ENCODE data around the gene ZNF32.

The ZNF32 gene

DNA sequence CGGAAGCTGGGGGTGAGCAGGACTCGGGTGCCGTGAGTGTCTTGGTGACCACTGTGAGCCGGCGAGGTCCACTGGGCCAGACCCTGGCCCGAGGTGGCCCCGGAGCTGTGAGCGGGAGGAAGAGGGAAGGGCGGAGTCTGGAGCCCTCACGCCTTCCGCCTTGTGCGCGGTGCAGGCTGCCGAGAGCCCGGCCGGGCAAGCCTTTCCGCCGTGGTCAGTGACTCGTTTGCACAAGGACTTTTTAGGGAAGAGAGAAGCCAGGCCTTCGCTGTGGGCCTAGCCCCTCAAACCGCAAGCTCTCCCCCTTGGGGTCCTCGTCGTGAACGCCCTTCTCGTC, 40.9 kb upstream of the ZNF32 start:
- no peak overlapping the region for H3K4ac ChIP-seq (ENCODE audit: low read depth, low read length)
- H2BK15ac ChIP-seq (replicated peaks; ENCODE audit: low read depth) = no peak overlapping the region
- no peaks in the 10 kb centered on the region for H3K36me3 ChIP-seq (ENCODE audit: control insufficient read depth, insufficient read depth, low read length)
- WGBS (ENCODE audit: extremely low coverage, insufficient coverage, low lambda C conversion rate) = no CpG with 5 or more reads among the region's 25 CpGs
- no peak overlapping the region for H3K23ac ChIP-seq (ENCODE audit: low read length)
- no peak overlapping the region for H2AK5ac ChIP-seq (ENCODE audit: low read length)
- no peaks in the 10 kb centered on the region for H3K27me3 ChIP-seq (ENCODE audit: insufficient read depth, low read length, poor library complexity)
- no peak overlapping the region for H3K18ac ChIP-seq (ENCODE audit: low read length)
- peak overlapping the region; percentile 86 for H3K9ac ChIP-seq (ENCODE audit: low read length)
- H3K56ac ChIP-seq (ENCODE audit: low read length) = peak overlapping the region; percentile 90
- H3K27ac ChIP-seq (ENCODE audit: low read depth, low read length) = no peak overlapping the region
- no peaks in the 10 kb centered on the region for H3K4me1 ChIP-seq (ENCODE audit: control insufficient read depth, low read depth, low read length)
- no peaks in the 10 kb centered on the region for H3K79me1 ChIP-seq (ENCODE audit: low read length)
- no peaks in the 10 kb centered on the region for H3K79me2 ChIP-seq (ENCODE audit: control insufficient read depth, insufficient read depth, low read length)
- peak overlapping the region; percentile 37 for H3K4me3 ChIP-seq (ENCODE audit: low read length)
- H4K5ac ChIP-seq (ENCODE audit: low read length) = no peak overlapping the region
- peak overlapping the region; percentile 84 for H3K4me2 ChIP-seq (ENCODE audit: low read length)
- DNase-seq = peak; percentile 41
- H2BK120ac ChIP-seq (ENCODE audit: low read depth, low read length) = no peak overlapping the region
- no peak overlapping the region for H4K8ac ChIP-seq (ENCODE audit: low read depth, low read length)
- H2BK5ac ChIP-seq (ENCODE audit: low read length) = no peak overlapping the region

DNA sequence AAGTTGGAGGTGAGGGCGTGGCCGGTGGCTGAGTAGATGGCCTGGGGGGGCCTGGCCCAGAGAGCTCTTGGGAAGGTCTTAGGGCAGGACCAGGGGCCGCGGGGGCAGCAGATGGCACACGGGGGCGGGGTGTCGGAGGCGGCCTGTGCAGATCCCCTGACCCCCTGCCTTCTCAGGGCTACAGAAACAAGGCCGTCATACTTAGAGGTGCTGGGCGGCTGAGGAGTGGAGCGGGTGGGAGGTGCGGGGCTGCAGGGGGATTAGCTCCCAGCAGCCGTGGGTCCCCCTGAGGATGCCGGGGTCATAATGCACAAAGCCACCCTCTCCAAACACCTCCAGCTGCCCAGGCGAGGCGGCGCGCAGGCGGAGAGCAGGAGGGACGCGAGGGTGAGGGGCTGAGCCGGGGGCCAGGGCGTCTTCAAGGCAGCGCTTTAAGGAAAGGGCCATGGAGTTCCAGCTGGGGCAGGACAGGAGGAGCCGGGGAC, 40.4 kb upstream of the ZNF32 start:
- H3K18ac ChIP-seq (ENCODE audit: low read length) = no peak overlapping the region
- no peak overlapping the region for H3K4me3 ChIP-seq (ENCODE audit: low read length)
- WGBS (ENCODE audit: extremely low coverage, insufficient coverage, low lambda C conversion rate) = no CpG with 5 or more reads among the region's 25 CpGs

DNA sequence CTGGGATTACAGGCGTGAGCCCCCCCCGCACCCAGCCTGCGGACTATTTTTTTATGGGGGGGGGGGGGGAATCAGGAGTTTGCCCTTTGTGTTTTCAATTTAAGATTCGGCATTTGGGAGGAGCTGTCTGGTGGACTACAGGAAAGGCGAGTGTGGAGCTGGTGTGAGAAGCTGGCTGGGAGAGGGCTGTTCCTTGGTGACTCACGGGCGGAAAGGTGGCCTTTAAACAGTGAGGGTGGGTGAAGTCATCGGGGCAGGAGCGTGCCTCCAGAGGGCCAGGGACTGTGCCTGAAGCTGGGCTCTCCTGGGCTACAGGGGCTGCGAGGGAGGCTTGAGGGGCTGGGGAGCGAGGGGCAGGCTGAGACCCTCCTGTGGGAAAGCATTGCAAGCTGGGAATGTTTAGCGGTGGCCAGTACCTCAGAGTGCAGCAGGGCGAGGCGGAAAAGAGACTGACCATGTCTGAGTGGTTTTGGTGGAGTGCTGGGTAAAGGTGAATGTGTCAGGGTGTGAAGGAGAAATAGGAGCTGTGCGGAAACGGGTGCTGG, 39.7 kb upstream of the ZNF32 start:
- no peak for DNase-seq
- H2BK120ac ChIP-seq (ENCODE audit: low read depth, low read length) = no peak overlapping the region
- H3K27me3 ChIP-seq (ENCODE audit: insufficient read depth, low read length, poor library complexity) = no peaks in the 10 kb centered on the region
- no peak overlapping the region for H3K27ac ChIP-seq (ENCODE audit: low read depth, low read length)
- H3K79me1 ChIP-seq (ENCODE audit: low read length) = no peaks in the 10 kb centered on the region
- H3K23ac ChIP-seq (ENCODE audit: low read length) = no peak overlapping the region
- H2AK5ac ChIP-seq (ENCODE audit: low read length) = no peak overlapping the region
- no peak overlapping the region for H3K4ac ChIP-seq (ENCODE audit: low read depth, low read length)
- no peak overlapping the region for H2BK5ac ChIP-seq (ENCODE audit: low read length)
- no peaks in the 10 kb centered on the region for H3K36me3 ChIP-seq (ENCODE audit: control insufficient read depth, insufficient read depth, low read length)
- no peaks in the 10 kb centered on the region for H3K4me1 ChIP-seq (ENCODE audit: control insufficient read depth, low read depth, low read length)
- no peaks in the 10 kb centered on the region for H3K79me2 ChIP-seq (ENCODE audit: control insufficient read depth, insufficient read depth, low read length)
- H3K56ac ChIP-seq (ENCODE audit: low read length) = no peak overlapping the region
- WGBS (ENCODE audit: extremely low coverage, insufficient coverage, low lambda C conversion rate) = no CpG with 5 or more reads among the region's 16 CpGs
- H3K9ac ChIP-seq (ENCODE audit: low read length) = no peak overlapping the region
- no peak overlapping the region for H4K8ac ChIP-seq (ENCODE audit: low read depth, low read length)
- no peak overlapping the region for H3K18ac ChIP-seq (ENCODE audit: low read length)
- no peak overlapping the region for H3K4me3 ChIP-seq (ENCODE audit: low read length)
- H2BK15ac ChIP-seq (replicated peaks; ENCODE audit: low read depth) = no peak overlapping the region
- H3K4me2 ChIP-seq (ENCODE audit: low read length) = no peak overlapping the region
- no peak overlapping the region for H4K5ac ChIP-seq (ENCODE audit: low read length)

More for the DNA sequence above, 40.4 kb upstream of the ZNF32 start:
- Histone ChIP-seq H3K9ac (ENCODE audit: low read length) (peak overlapping the region; percentile 86), H2BK5ac (ENCODE audit: low read length) (no peak overlapping the region), H2BK120ac (ENCODE audit: low read depth, low read length) (no peak overlapping the region), H3K79me1 (ENCODE audit: low read length) (no peaks in the 10 kb centered on the region), H3K4me2 (ENCODE audit: low read length) (no peak overlapping the region), H2BK15ac (replicated peaks; ENCODE audit: low read depth) (no peak overlapping the region), H3K27me3 (ENCODE audit: insufficient read depth, low read length, poor library complexity) (no peaks in the 10 kb centered on the region), H3K36me3 (ENCODE audit: control insufficient read depth, insufficient read depth, low read length) (no peaks in the 10 kb centered on the region), H3K79me2 (ENCODE audit: control insufficient read depth, insufficient read depth, low read length) (no peaks in the 10 kb centered on the region), H3K27ac (ENCODE audit: low read depth, low read length) (no peak overlapping the region), H3K4me1 (ENCODE audit: control insufficient read depth, low read depth, low read length) (no peaks in the 10 kb centered on the region), H2AK5ac (ENCODE audit: low read length) (no peak overlapping the region), H4K5ac (ENCODE audit: low read length) (no peak overlapping the region), H3K4ac (ENCODE audit: low read depth, low read length) (no peak overlapping the region), H4K8ac (ENCODE audit: low read depth, low read length) (no peak overlapping the region), H3K23ac (ENCODE audit: low read length) (no peak overlapping the region), H3K56ac (ENCODE audit: low read length) (peak overlapping the region; percentile 90)
- DNase-seq = no peak

DNA sequence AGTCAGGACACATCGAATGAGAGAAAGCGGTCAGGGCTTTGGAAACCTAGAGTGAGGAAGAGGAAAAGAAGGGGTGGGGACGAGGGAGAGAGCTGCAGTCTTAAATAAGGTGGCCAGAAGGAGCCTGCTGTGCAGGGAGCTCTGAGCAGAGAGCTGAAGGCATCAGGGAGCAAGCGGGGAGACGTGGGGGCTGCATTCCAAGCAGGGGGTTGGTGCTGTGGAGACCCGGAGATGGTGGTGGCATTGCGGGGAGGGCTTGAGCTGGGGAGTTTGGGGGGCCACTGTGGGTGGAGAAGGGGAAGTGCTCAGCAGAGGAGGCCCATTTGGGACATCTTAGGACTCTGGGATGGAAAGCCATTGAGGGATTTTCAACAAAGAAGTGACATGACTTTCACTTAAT, 38.7 kb upstream of the ZNF32 start:
- Histone ChIP-seq H2BK5ac (ENCODE audit: low read length) (no peak overlapping the region), H3K27me3 (ENCODE audit: insufficient read depth, low read length, poor library complexity) (no peaks in the 10 kb centered on the region), H3K18ac (ENCODE audit: low read length) (no peak overlapping the region), H3K79me1 (ENCODE audit: low read length) (no peaks in the 10 kb centered on the region), H4K8ac (ENCODE audit: low read depth, low read length) (no peak overlapping the region), H4K5ac (ENCODE audit: low read length) (no peak overlapping the region), H3K36me3 (ENCODE audit: control insufficient read depth, insufficient read depth, low read length) (no peaks in the 10 kb centered on the region), H2BK120ac (ENCODE audit: low read depth, low read length) (no peak overlapping the region), H3K4me2 (ENCODE audit: low read length) (no peak overlapping the region), H3K9ac (ENCODE audit: low read length) (no peak overlapping the region), H3K79me2 (ENCODE audit: control insufficient read depth, insufficient read depth, low read length) (no peaks in the 10 kb centered on the region), H2BK15ac (replicated peaks; ENCODE audit: low read depth) (no peak overlapping the region), H2AK5ac (ENCODE audit: low read length) (no peak overlapping the region), H3K4me1 (ENCODE audit: control insufficient read depth, low read depth, low read length) (no peaks in the 10 kb centered on the region), H3K56ac (ENCODE audit: low read length) (no peak overlapping the region), H3K27ac (ENCODE audit: low read depth, low read length) (no peak overlapping the region), H3K4ac (ENCODE audit: low read depth, low read length) (no peak overlapping the region), H3K4me3 (ENCODE audit: low read length) (no peak overlapping the region), H3K23ac (ENCODE audit: low read length) (no peak overlapping the region)
- WGBS (ENCODE audit: extremely low coverage, insufficient coverage, low lambda C conversion rate) = no CpG with 5 or more reads among the region's 7 CpGs
- DNase-seq = no peak

DNA sequence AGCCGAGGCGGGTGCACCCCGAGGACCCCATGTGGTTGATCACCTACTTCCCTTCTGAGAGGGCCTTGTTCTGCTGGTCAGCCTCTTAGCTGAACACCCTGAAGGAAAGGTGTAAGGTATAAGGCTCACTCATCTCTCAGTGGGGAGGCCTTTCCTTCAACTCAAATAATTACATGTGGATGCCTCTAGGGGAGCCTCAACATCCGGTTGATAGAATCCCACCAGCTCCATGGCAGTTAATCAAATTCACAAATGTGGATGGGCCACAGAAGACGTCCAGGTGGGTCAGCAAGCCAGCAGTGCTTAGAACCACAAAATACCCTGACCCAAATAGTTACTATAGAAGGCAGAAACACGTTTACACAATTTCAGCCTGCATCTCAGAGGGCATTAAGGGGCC, 37.7 kb upstream of the ZNF32 start:
- no peak overlapping the region for H3K18ac ChIP-seq (ENCODE audit: low read length)
- no peaks in the 10 kb centered on the region for H3K79me2 ChIP-seq (ENCODE audit: control insufficient read depth, insufficient read depth, low read length)
- no peaks in the 10 kb centered on the region for H3K36me3 ChIP-seq (ENCODE audit: control insufficient read depth, insufficient read depth, low read length)
- H3K23ac ChIP-seq (ENCODE audit: low read length) = no peak overlapping the region
- DNase-seq = peak; percentile 31
- H3K56ac ChIP-seq (ENCODE audit: low read length) = no peak overlapping the region
- H3K9ac ChIP-seq (ENCODE audit: low read length) = no peak overlapping the region
- H3K27me3 ChIP-seq (ENCODE audit: insufficient read depth, low read length, poor library complexity) = no peaks in the 10 kb centered on the region
- H3K4me1 ChIP-seq (ENCODE audit: control insufficient read depth, low read depth, low read length) = no peaks in the 10 kb centered on the region
- no peak overlapping the region for H2BK5ac ChIP-seq (ENCODE audit: low read length)
- no peak overlapping the region for H2BK120ac ChIP-seq (ENCODE audit: low read depth, low read length)
- no peak overlapping the region for H2AK5ac ChIP-seq (ENCODE audit: low read length)
- H3K4ac ChIP-seq (ENCODE audit: low read depth, low read length) = no peak overlapping the region
- H3K79me1 ChIP-seq (ENCODE audit: low read length) = no peaks in the 10 kb centered on the region
- no peak overlapping the region for H3K27ac ChIP-seq (ENCODE audit: low read depth, low read length)
- WGBS (ENCODE audit: extremely low coverage, insufficient coverage, low lambda C conversion rate) = no CpG with 5 or more reads among the region's 6 CpGs
- no peak overlapping the region for H3K4me2 ChIP-seq (ENCODE audit: low read length)
- no peak overlapping the region for H4K8ac ChIP-seq (ENCODE audit: low read depth, low read length)
- no peak overlapping the region for H3K4me3 ChIP-seq (ENCODE audit: low read length)
- H4K5ac ChIP-seq (ENCODE audit: low read length) = no peak overlapping the region
- no peak overlapping the region for H2BK15ac ChIP-seq (replicated peaks; ENCODE audit: low read depth)

DNA sequence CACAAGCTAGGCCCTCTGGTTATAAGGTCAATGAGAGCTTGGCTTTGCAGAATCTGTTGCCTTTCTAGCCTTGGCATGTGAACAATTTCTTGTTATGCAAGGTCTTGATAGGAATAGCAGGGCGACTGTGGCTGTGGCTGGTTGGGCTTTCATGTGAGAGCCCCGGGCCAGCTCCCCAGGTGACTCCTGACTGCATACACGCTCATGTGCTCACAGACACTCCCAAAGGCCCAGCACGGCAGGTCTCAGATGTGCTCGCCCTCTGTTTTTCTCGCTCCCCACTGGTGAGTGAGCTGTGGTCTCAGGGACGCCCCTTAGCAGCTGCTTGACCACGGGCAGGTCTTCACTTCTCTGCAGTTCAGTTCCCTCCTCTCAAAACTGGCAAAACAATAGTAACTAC, 37.1 kb upstream of the ZNF32 start:
- H3K36me3 ChIP-seq (ENCODE audit: control insufficient read depth, insufficient read depth, low read length) = no peaks in the 10 kb centered on the region
- H3K4ac ChIP-seq (ENCODE audit: low read depth, low read length) = no peak overlapping the region

More for the DNA sequence above, 37.1 kb upstream of the ZNF32 start:
- no peak overlapping the region for H3K23ac ChIP-seq (ENCODE audit: low read length)
- H3K79me2 ChIP-seq (ENCODE audit: control insufficient read depth, insufficient read depth, low read length) = no peaks in the 10 kb centered on the region
- H3K56ac ChIP-seq (ENCODE audit: low read length) = no peak overlapping the region
- H3K18ac ChIP-seq (ENCODE audit: low read length) = no peak overlapping the region
- H4K5ac ChIP-seq (ENCODE audit: low read length) = no peak overlapping the region
- no peak overlapping the region for H2BK15ac ChIP-seq (replicated peaks; ENCODE audit: low read depth)
- no peak overlapping the region for H2BK120ac ChIP-seq (ENCODE audit: low read depth, low read length)
- WGBS (ENCODE audit: extremely low coverage, insufficient coverage, low lambda C conversion rate) = no CpG with 5 or more reads among the region's 8 CpGs
- no peak for DNase-seq
- no peak overlapping the region for H4K8ac ChIP-seq (ENCODE audit: low read depth, low read length)
- no peaks in the 10 kb centered on the region for H3K27me3 ChIP-seq (ENCODE audit: insufficient read depth, low read length, poor library complexity)
- H2AK5ac ChIP-seq (ENCODE audit: low read length) = no peak overlapping the region
- H3K4me2 ChIP-seq (ENCODE audit: low read length) = no peak overlapping the region
- H3K9ac ChIP-seq (ENCODE audit: low read length) = no peak overlapping the region
- no peaks in the 10 kb centered on the region for H3K4me1 ChIP-seq (ENCODE audit: control insufficient read depth, low read depth, low read length)
- H2BK5ac ChIP-seq (ENCODE audit: low read length) = no peak overlapping the region
- H3K79me1 ChIP-seq (ENCODE audit: low read length) = no peaks in the 10 kb centered on the region
- H3K4me3 ChIP-seq (ENCODE audit: low read length) = no peak overlapping the region
- H3K27ac ChIP-seq (ENCODE audit: low read depth, low read length) = no peak overlapping the region

Data from mesendoderm (in vitro differentiated cells).